Osteocyte (in vitro differentiated cells): ENCODE data around the gene DDX1. TPM values are rescaled to one million over a fixed set of nuclear protein-coding genes. Genes with fewer than 3 reads are reported as not detected.
"Not testable (repeated sequence)": the region's sequence is repeated elsewhere in the genome, so short reads cannot be mapped to it uniquely, and the experiment has no call there.

ENCODE experiments used
- DNase-seq: peaks from one replicate; pipeline ENCODE4 v3.0.0; 2021; ENCODE audit warnings: mixed read lengths; ENCODE audit not compliant: unreplicated experiment; ENCODE audit errors: extremely low spot score
- H3K27ac Mint-ChIP-seq: one replicate; pipeline ENCODE4 v1.8.0; 2021; ENCODE audit warnings: mild to moderate bottlenecking, mixed read lengths; ENCODE audit not compliant: unreplicated experiment
- H3K27me3 Mint-ChIP-seq: one replicate; pipeline ENCODE4 v1.8.0; 2021; ENCODE audit warnings: mixed read lengths; ENCODE audit not compliant: unreplicated experiment
- H3K36me3 Mint-ChIP-seq: one replicate; pipeline ENCODE4 v1.8.0; 2021; ENCODE audit warnings: mixed read lengths; ENCODE audit not compliant: unreplicated experiment
- H3K4me1 Mint-ChIP-seq: one replicate; pipeline ENCODE4 v1.8.0; 2021; ENCODE audit warnings: mixed read lengths; ENCODE audit not compliant: unreplicated experiment
- H3K4me3 Mint-ChIP-seq: one replicate; pipeline ENCODE4 v1.8.0; 2021; ENCODE audit warnings: mild to moderate bottlenecking, moderate library complexity, mixed read lengths; ENCODE audit not compliant: unreplicated experiment
- H3K9me3 Mint-ChIP-seq: one replicate; pipeline ENCODE4 v1.8.0; 2021; ENCODE audit warnings: mixed read lengths; ENCODE audit not compliant: unreplicated experiment
- total RNA-seq: library from RNA; stranded (reverse); gene quantifications from 2 replicates; pipeline ENCODE4 v1.2.1, GENCODE V29; 2021
- TF ChIP-seq, protein P1 (sequence below): fragments of 200-600 bp; sonication (generic); IDR thresholded peaks from 2 replicates; pipeline ENCODE4 v1.5.0; 2021; ENCODE audit warnings: antibody characterized with exemption, mild to moderate bottlenecking, moderate library complexity

Gene DDX1
- total RNA-seq, 1 donor from 2014 or later, result 90.7 TPM

- no peak overlapping the region for H3K4me3 Mint-ChIP-seq
- H3K4me1 Mint-ChIP-seq, result peaks cover 6% of the 10 kb centered on the region
- no peak overlapping the region for H3K27ac Mint-ChIP-seq
- DNase-seq, result no peak
- TF ChIP-seq, protein P1, sequence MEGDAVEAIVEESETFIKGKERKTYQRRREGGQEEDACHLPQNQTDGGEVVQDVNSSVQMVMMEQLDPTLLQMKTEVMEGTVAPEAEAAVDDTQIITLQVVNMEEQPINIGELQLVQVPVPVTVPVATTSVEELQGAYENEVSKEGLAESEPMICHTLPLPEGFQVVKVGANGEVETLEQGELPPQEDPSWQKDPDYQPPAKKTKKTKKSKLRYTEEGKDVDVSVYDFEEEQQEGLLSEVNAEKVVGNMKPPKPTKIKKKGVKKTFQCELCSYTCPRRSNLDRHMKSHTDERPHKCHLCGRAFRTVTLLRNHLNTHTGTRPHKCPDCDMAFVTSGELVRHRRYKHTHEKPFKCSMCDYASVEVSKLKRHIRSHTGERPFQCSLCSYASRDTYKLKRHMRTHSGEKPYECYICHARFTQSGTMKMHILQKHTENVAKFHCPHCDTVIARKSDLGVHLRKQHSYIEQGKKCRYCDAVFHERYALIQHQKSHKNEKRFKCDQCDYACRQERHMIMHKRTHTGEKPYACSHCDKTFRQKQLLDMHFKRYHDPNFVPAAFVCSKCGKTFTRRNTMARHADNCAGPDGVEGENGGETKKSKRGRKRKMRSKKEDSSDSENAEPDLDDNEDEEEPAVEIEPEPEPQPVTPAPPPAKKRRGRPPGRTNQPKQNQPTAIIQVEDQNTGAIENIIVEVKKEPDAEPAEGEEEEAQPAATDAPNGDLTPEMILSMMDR, result no peak
- peaks cover 3% of the 10 kb centered on the region for H3K9me3 Mint-ChIP-seq
- peaks cover 12% of the 10 kb centered on the region for H3K27me3 Mint-ChIP-seq
- no peaks in the 10 kb centered on the region for H3K36me3 Mint-ChIP-seq
Measured at GRCh38 chr2:15677141-15677843, 85.6 kb downstream of the DDX1 start.

DNA sequence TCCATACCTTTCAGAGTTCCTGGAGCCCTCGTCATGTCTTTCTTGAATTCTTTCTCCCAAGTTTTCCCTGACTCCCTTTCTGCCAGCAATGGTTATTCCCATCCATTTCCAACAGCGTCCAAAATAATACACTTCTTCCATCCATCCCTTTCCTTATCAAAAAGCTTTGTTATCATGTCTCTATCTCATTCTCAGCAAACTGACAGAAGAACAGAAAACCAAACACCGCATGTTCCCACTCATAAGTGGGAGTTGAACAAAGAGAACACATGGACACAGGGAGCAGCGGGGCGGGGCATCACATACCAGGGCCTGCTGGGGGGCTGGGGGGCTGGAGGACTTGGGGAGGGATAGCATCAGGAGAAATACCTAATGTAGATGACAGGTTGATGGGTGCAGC, 86.7 kb downstream of the DDX1 start:
- Mint-ChIP-seq H3K4me3 (no peak overlapping the region), H3K9me3 (peaks cover 3% of the 10 kb centered on the region), H3K4me1 (peaks cover 6% of the 10 kb centered on the region), H3K27me3 (peaks cover 11% of the 10 kb centered on the region), H3K27ac (no peak overlapping the region), H3K36me3 (no peaks in the 10 kb centered on the region)
- TF ChIP-seq, protein P1, result no peak
- DNase-seq, result no peak

DNA sequence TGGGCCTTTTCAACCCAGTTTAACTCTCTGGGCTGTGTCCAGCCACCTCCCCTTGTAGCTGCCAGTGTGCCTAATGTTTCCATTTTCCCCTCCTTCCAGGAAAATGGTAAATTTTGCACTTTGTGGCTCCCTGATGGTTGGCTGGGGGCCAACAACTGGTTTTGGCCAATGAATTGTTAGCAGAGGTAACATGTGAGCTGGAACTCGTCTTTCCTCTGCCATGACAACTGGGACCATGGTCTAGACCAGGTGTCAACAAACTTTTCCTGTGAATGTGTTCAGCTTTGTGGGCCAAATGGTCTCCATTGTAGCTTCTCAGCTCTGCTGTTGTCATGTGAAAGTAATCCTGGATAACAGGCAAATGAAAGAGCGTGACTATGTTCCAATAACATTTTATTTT, 87.2 kb downstream of the DDX1 start:
- no peak for DNase-seq
- Mint-ChIP-seq H3K27ac (no peak overlapping the region), H3K9me3 (peaks cover 3% of the 10 kb centered on the region), H3K4me1 (peaks cover 3% of the 10 kb centered on the region), H3K36me3 (no peaks in the 10 kb centered on the region), H3K27me3 (peaks cover 10% of the 10 kb centered on the region), H3K4me3 (no peak overlapping the region)
- TF ChIP-seq, protein P1, result no peak

GRCh38 chr2:15679386-15679924, 87.8 kb downstream of the DDX1 start:
- Mint-ChIP-seq H3K27ac (no peak overlapping the region), H3K4me3 (no peak overlapping the region)

GRCh38 chr2:15680132-15680531, 88.5 kb downstream of the DDX1 start:
- H3K4me3 Mint-ChIP-seq, DNase-seq, H3K4me1 Mint-ChIP-seq, H3K27ac Mint-ChIP-seq, H3K36me3 Mint-ChIP-seq, H3K9me3 Mint-ChIP-seq: not testable (repeated sequence)
- H3K27me3 Mint-ChIP-seq, result peaks cover 12% of the 10 kb centered on the region

More at GRCh38 chr2:15679386-15679924, 87.8 kb downstream of the DDX1 start:
- H3K27me3 Mint-ChIP-seq, result peaks cover 8% of the 10 kb centered on the region
- no peak for DNase-seq
- H3K9me3 Mint-ChIP-seq, result peaks cover 3% of the 10 kb centered on the region
- peaks cover 2% of the 10 kb centered on the region for H3K4me1 Mint-ChIP-seq
- TF ChIP-seq, protein P1, result no peak
- H3K36me3 Mint-ChIP-seq, result no peaks in the 10 kb centered on the region

Other genes with a start within 250 kb of the DDX1 start
- gene NBAS, start 30.5 kb upstream of the DDX1 start, total RNA-seq, result 43.6 and 48.8 TPM in 2 replicates